GM21423 (cell line): ENCODE results near the gene DSG2.
"Not testable (repeated sequence)": the region's sequence is repeated elsewhere in the genome, so short reads cannot be mapped to it uniquely, and the experiment has no call there.

Experiments used
- ATAC-seq: cut with Tn5 transposase; IDR thresholded peaks from one replicate; pipeline ENCODE4 v1.9.1; 2021; ENCODE audit warnings: mild to moderate bottlenecking, moderate library complexity; ENCODE audit not compliant: unreplicated experiment

Gene DSG2

DNA sequence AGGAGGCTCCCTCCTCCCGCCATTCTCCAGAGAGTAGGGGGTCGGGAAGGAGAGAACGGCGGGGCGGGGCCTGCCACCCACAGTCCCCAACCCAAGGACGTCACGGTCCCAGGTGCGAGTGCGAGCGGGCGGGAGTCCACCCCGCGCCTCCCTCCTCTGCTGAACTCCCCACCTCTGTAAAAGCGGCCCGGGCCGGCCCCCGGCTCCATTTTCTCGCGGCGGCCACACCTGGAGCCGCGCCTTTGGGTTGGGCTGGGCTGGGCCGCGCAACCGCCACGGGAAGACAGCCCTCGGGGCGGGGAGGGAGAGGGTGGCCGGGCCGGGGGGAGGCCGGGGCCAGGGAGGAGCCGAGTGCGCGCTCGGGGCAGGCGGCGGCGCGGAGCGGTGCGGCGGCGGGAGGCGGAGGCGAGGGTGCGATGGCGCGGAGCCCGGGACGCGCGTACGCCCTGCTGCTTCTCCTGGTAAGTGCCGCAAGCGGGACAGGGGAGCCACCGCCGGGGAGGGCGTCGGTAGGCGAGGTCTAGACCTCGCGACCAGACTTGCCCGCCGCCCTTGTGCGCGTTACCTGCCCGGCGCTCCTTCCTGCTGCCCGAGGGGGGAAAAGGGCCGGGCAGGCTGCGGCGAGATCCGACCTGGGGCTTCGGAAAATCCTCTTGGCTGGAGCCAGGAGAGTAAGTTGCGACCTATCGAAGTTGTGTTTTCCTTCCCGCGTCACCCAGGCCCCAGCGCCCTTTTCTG lies at the start of gene DSG2:
DSG2 (plus strand) TSS at position 342 of the 738 bp plus-strand sequence; CDS start at position 417, 75 bp downstream.
- peak; percentile 43 for ATAC-seq

DNA sequence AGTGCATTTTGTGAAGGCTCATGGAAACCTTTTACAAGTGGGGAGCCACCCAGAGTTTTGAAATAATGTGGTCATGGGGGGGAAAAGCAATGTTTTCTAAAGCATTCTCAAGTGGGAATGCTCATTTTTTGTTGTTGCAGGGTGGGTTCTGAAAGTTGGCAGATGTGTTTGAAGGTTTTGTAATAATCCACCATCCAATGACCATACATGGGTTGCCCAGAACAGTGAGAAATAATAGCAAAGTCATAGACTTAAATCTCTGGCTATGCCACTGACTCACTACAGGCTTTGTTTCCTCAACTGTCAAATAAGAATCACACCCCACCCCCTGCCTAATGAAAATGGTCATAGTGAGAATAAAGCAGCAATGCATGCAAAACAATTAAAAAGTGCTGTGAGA lies 47.6 kb upstream of the DSG2 start:
- ATAC-seq, result no peak

DNA sequence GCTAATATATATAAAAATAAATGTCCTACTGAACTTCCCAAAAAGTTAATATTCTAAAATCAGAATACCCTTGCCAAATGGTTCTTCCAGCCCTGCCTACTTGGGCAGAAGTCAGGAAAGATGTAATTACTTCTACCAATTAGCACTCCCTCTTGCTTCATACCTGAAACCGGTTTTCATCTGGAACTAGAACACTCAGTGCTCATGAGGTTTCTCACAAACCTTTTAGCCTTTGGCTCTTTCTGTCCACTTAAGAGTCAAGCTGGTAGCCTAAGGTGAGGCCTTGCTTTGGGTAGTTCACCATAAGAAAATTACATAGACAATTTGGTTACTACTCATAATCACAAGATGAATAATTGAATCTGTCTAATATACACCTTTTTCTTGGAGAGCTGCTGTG lies 46.4 kb upstream of the DSG2 start:
- ATAC-seq, result no peak

DNA sequence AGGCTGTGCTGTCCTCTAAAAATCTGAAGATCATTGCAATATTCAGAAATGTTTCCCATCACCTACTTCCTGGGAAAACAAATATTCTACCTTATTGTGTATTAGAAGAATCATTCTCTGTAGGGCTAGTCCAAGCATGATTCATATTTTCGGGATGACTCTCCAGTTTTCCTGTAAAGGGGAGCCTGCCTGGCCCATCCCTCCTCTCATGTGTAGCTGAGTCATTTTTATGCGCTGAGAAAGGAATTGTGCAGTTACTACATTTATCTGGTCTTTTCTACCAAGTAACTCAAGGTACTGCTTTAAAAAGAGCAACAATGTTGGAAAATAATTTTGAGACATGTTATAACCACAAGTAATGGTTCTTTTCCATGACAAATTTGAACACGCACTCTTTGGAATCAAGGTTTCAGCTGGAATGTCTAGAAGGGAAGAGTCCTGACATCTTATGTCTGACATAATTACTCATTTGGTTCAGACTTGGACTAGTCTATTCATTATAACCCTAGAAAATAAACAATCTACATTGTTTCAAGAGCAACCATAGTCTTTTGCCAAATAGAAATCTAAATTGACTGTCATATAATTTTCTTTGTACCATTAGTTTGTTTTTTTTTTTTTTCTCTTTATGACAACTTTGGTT lies 43.8 kb upstream of the DSG2 start:
- no peak for ATAC-seq

DNA sequence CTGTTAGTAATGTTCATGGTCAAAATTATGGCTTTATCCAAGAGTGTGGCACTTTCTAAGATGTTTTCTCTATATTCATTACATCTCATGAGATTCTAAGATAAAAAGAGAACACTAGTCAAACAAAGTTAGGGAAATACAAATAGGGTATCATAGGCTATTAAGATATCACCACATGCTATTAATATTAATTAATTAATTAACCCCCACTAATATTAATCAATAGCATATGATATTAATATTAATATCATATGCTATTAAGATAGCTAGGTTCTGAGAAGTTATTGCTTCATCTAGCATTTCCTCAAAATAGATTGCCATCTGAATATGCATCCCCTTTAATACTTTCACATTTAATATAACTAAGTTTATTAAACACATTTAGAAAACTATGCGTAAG lies 28.3 kb upstream of the DSG2 start:
- no peak for ATAC-seq

DNA sequence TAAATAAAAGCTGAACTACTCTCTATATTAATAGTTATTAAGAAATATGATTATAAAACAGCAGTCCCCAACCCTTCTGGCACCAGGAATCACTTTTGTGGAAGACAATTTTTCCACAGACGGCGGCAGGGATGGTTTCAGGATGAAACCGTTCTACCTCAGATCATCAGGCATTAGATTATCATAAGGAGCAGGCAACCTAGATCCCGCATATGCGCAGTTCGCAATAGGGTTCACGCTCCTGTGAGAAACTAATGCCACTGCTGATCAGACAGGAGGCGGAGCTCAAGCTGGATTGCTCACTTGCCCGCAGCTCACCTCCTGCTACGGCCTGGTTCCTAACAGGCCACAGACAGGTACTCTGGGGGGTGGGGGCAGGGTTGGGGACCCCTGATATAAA lies 19.3 kb upstream of the DSG2 start:
- no peak for ATAC-seq

DNA sequence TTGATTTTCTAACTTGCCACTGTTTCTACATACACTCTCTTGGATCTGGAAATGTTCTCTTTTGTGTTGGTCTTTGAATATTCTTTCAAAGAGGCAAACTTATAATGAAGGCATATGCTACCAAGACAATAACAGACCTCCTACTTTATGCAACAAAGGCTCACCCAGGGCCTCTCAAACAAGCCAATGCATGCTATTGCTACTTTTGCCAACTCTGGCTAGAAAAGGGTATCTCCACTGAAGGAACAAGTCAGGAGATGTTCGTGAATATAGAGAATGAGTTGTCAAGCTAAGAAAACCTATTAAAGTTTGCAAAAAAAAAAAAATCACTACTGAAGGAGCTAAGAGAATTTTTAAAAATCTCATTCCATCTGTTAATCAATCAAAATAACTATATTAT lies 15.9 kb upstream of the DSG2 start:
- no peak for ATAC-seq

DNA sequence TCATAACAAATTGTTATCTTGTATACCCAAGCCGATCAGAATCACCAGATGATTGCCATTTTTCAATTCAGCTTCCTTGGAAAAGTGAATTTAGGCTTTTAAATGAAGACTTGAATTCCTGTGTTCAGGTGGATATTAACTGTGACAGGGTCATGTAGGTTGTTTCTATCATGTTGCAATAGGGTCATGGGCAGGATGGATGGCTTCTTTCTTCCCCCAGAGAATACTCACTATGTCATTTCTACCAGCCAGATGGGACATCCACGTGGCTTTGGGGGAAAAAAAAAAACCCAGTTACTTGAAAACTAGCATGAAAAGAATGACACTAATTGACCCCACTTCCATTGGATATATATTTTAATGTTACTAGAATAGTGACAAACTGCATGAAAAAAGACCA lies 14.6 kb upstream of the DSG2 start:
- ATAC-seq, result no peak

DNA sequence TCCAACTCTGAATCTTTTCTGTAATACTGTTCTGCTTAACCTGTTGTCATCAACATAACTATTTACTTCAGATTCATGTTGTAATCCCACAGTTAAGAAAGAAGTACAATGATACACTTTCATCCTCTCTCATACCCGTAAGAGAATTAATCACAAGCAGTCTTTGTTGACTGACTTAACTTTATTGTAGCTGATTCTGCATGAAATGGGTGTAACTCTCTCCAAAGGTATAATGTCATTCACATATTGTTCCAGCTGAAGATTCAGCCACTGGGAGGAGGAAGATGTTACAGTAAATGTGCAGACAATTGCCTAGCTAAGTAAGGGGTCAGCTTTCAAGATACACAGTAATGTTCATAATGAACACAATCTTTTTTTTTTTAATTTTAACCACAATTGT lies 13.5 kb upstream of the DSG2 start:
- ATAC-seq, result no peak

DNA sequence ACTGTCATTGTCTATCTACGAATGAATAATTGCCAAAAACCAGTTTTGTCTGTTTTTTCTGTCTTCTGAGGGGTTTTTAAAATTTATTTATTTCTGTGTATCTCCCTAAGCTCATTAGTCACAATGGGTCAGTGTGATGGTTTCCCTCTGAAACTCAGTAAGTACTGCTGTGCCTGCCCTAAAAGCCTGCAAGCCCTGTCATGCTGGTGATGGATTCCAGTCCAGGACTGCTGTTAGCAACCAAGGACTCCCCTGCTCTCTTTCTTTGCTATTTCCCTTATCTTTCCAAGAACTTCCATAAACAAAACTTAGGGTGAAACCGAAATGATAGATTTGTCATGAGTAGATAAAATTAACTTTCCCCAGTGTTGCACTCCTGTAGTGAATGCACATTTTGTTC lies 11.8 kb upstream of the DSG2 start:
- ATAC-seq, result no peak

DNA sequence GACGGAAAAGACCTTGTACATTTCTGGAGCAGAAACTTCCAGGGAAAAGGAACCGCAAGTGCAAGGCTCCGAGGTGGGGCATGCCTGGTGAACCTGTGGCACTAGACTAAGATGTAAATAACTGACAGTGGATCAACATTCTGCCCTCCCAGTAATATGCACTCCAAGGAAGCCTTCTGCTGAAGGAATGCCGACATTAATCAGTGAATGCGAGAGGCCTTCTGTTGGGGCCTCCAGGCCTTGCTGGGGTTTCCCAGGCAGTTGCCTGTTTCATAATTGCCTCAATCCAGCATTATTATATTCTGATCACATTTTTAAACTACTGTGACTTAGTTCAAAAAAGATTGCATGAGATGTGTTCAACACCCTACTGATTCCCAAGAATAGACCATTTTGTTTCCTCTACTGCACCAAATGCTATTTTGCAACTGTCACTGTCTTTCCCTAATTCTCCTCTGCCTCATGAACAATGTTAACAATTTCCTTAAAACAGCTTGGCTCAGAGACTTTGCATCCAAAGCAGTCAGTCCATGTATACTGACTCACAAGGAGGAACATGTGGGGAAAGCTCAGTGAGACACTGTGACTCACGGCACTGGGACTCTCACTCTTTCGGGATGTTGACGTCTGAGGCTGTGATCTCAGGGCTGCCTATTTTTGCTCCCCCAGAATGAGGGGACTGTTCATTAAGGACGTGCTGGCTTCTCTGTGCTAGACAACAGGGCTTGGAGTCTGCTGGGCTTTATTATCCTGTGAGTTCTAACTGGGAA lies 10.5 kb upstream of the DSG2 start:
- no peak for ATAC-seq

DNA sequence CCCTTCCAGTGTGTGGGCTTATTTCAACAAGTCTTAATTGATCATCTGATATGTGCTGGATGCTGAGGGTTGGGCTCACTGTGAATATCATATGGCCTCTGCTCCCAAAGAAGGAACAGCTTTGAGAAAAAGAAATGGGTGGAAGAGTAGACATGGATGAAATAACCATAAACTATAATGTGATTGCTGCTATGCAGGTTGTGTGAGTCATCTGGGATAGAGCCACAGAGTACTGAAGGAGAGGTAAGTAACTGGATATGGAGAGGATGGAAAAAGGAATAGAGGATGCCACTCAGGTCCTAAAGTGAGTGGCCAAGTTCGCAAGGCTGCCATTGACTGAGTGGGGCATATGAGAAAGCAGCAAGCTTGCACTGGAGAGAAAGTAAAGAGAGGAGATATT lies 8.7 kb upstream of the DSG2 start:
- no peak for ATAC-seq

DNA sequence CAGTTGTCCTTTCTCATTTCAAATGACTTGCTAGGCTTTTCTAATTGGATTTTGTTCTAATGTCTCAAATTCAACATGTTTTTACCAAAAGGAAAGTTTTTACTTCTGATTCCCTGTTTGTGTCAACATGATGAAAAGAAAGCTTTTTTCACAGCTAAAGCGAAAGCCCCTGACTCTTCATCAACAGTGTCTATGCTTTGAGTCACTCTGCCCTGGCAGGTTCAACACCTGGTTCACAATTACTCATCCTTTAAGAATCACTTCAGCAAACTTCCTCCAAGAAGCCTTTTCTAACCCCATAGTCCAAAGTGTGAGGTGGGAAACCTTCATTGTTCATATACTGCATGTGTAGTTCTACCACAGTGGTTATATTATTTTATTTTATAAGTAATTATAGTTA lies 7.6 kb upstream of the DSG2 start:
- ATAC-seq, result peak; percentile 82

DNA sequence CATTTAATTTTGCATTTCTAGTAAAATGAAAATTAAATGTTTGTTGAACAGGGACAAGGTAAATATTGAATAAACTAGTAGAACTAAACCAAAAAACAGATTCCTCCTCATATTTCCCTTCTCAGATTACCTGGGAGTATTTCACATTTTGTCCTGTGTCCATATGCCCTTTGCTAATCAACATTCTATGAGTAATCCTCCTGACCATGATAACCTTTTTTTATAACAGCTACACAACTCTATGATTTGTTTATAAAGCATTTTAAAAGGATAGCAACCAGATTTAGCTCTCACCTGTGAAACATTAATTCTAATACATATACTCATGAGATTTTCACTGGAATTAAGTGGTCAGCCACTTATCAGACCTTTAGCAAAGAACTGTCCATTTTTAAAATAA lies 7.1 kb upstream of the DSG2 start:
- ATAC-seq, result no peak

DNA sequence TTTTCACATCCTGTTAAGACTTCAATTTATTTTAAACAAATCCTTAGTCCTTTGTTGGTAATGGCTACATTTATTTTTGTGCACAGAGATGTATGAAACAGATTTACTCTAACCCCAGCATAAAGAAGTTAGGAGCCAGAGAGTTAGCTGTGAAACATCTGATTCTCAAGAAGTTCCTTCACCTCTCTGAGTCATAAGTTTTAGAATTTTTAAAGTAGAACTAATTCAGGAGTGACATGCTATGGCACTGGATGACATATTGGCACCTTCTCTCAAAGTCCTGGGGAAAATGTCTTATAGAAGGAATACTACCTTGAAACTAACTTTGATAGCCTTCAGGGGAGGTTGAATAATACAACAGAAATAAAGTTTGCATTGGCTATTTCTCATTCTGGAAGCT lies 6.4 kb upstream of the DSG2 start:
- no peak for ATAC-seq

DNA sequence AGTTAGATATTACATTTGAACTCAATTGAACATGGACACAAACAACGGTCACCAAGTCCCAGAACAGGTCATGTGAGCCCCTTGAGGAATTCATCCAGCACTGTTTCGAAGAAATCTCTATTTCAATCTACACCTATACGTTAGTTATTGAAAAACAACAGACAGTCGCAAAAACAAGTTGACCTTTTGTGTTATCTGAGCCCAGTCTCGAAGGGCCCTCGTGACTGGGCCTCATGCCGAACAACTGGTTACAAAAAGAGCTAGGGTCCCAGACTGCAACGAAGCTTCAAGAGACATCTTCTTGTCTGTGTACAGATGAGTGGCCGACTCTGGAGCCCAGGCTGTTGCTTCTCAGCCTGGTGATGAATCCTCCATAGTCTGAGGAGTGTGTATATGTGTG lies 5.3 kb upstream of the DSG2 start:
- no peak for ATAC-seq

DNA sequence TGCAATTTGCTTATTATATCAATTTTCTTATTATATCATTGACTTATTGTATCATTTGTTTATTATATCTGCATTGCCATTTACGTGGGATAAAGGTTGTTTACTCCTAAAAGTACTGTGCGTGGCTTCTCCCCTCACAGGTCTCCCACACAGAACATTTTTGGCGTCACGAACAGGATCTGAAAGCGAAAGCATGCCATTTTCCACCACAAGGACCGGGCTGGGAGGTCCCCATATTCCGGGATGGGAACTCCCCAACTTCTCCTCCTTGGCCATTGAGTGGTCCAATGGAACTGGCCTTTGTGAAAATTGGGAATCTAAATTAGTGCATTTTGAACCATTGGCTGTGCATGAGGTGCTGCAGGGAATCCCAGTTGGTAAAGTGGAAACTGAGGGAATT lies 4.8 kb upstream of the DSG2 start:
- no peak for ATAC-seq

DNA sequence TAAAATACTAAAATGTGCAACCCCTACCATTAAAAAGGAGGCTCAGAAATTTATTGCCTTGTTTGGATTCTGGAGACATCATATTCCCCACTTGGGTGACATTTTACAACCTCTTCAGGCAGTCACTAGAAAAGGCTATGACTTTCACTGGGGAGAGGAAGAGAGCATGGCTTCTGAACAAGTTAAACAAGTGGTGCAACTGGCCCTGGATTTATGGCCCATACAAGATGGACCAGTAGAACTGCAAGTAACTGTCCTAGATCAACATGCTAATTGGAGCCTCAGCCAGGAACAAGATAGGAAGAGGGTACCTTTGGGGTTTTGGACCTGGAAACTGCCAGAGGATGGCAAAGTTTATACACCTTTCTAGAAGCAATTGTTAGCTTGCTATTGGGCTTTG lies 4.0 kb upstream of the DSG2 start:
- no peak for ATAC-seq

DNA sequence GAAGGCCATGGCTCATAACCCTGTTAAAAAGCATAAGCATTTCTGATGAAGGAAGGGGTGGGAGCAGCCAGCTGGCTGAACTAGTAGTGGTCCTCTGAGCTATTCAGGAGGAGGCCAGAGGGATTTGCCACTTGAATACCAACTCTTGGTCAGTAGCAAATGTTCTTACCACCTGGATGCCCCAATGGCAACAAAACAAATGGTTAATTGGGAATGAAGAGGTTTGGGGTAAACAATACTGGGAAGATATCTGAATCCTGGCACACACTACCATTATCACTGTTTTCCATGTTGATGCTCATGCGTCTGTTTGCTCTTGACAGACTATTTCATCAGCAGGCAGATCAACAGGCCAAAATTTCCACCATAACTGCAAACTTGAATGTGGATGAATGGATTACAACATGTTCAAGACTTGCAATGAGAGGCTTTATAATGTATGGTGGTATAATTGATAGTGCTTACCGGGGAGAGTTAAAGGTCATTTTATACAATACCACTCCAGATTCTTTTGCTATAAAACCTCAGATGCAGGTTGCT lies 3.2 kb upstream of the DSG2 start:
- not testable (repeated sequence) for ATAC-seq

DNA sequence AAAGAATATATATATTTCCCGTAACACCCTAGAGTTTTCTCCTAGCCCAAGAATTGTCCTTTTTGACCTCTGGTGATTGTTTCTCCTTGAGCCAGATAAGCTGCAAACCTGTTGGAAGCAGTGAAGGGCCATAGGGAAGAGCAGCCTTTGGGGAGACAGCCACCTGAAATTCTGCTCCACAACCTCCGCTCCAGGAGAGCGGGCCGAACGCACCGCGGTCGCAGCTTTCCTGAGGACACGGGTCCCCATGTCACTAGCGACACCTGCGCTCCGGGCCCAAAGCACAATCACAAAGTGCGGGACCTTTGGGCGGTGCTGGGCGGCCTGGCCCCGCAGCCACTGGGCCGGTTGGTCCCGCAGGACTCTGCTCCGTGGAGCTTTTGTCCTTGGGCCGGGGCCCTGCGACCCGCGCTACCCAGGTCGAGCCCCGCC lies 557 bp upstream of the DSG2 start:
- ATAC-seq, result no peak

DNA sequence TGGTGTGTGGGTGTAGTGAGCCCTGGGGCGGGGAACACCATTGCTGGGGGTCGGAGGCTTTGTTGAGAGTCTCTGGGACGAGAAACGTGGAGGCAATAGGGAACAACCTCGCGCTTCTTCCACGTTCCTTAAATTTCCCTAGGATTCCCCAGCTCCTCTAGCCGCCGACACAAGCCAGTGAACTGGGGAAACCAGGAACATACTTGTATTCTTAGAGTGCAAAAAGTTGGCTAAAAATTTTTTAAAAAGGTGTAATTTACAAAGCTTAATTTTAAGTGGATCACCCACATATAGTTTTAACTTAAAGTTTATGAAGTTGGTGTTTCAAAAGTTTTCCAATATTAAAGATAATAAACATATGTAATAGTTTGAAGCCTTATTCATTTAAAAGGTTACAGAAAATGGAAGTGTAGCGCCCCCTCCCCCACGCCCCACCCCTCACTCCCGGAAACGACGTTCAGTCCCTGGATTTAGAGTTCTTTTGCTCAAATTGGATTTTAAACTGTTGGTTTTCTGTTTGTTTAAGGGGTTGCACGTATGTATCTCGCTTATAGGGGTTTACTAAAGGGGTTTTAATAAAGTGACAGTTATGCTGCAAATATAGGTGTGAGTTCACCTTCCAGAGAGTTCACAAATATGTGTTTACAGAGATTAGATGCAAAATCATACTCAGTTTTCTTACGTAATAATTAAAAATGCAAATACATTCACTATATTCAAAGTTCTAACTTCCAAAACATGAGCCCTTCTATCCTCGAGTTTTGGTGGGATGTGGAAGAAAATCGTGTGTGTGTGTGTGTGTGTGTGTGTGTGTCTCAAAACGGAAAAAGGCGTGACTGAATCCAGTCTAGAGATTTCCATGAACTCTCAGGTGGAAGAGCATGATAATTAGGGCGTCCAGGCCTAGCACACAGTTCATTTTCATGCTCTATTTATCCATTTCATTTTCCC lies 872 bp downstream of the DSG2 start:
- ATAC-seq, result no peak
